GM12864 (cell line): ENCODE data around the gene ZNF469.

Experiments
- DNase-seq: peaks from one replicate; pipeline ENCODE4 v3.0.0-alpha.2; 2011; ENCODE audit warnings: low read depth
- H3K4me3 ChIP-seq: 2 replicates; pipeline ENCODE4 v1.5.1; 2011; ENCODE audit warnings: mild to moderate bottlenecking, low read depth, low read length, control low read depth
- CTCF ChIP-seq: IDR thresholded peaks from 2 replicates; pipeline ENCODE4 v1.5.1; 2011; ENCODE audit warnings: low read depth, mild to moderate bottlenecking, moderate library complexity, low read length, control low read depth, inconsistent platforms; ENCODE audit errors: missing control alignments

Gene ZNF469

GRCh38 chr16:88382491-88383400 is at the start of gene ZNF469:
Gene ZNF469, plus strand, starts transcription at chr16:88382959. Its CDS starts 44,512 bp downstream, at chr16:88427471.
- H3K4me3 ChIP-seq: no peak within 1 kb of the TSS
- TF ChIP-seq CTCF: no peak
- DNase-seq: no peak

GRCh38 chr16:88333848-88334777 is 48.6 kb upstream of the ZNF469 start:
- no peak overlapping the region for H3K4me3 ChIP-seq
- DNase-seq: no peak
- no peak for TF ChIP-seq CTCF

- no peak overlapping the region for H3K4me3 ChIP-seq
- DNase-seq: no peak
- TF ChIP-seq CTCF: no peak
Measured at GRCh38 chr16:88334778-88335720, 47.7 kb upstream of the ZNF469 start.

GRCh38 chr16:88337021-88337420 is 45.7 kb upstream of the ZNF469 start:
- no peak for DNase-seq
- H3K4me3 ChIP-seq: no peak overlapping the region
- no peak for TF ChIP-seq CTCF

- DNase-seq: no peak
- TF ChIP-seq CTCF: no peak
- H3K4me3 ChIP-seq: no peak overlapping the region
Measured at GRCh38 chr16:88337538-88337937, 45.2 kb upstream of the ZNF469 start.

- DNase-seq: no peak
- H3K4me3 ChIP-seq: no peak overlapping the region
- TF ChIP-seq CTCF: no peak
Measured at GRCh38 chr16:88338111-88338510, 44.6 kb upstream of the ZNF469 start.
